Left renal pelvis (tissue), 4 donors: ENCODE results near the gene NEGR1. TPM values are rescaled to one million over a fixed set of nuclear protein-coding genes. Genes with fewer than 3 reads are reported as not detected.

Source experiments
- DNase-seq, 4 donors: peaks; one replicate each; pipeline ENCODE4 v3.0.0-alpha.2; 2013; ENCODE audit warnings: low read depth in 4 of 4, low spot score in 3 of 4
- polyA plus RNA-seq, 4 donors: library from polyadenylated mRNA; unstranded; fragments of 120-200 nt; gene quantifications; one replicate each; pipeline ENCODE4 v1.2.1, GENCODE V29; 2013; ENCODE audit not compliant: insufficient read length in 4 of 4

NEGR1 gene
- polyA plus RNA-seq, 4 donors = 2.9 to 12.6 (median 5.7) TPM

- no peak for DNase-seq
Measured at GRCh38 chr1:71869326-71869725, 413.0 kb downstream of the NEGR1 start.

- no peak for DNase-seq
Measured at GRCh38 chr1:71862756-71863155, 419.6 kb downstream of the NEGR1 start.

GRCh38 chr1:71861022-71861421 is 421.3 kb downstream of the NEGR1 start:
- no peak for DNase-seq

- DNase-seq = no peak
Measured at GRCh38 chr1:71859806-71860205, 422.5 kb downstream of the NEGR1 start.

GRCh38 chr1:71857862-71858261 is 424.5 kb downstream of the NEGR1 start:
- DNase-seq = no peak

GRCh38 chr1:71853360-71853759 is 429.0 kb downstream of the NEGR1 start:
- no peak for DNase-seq

DNA sequence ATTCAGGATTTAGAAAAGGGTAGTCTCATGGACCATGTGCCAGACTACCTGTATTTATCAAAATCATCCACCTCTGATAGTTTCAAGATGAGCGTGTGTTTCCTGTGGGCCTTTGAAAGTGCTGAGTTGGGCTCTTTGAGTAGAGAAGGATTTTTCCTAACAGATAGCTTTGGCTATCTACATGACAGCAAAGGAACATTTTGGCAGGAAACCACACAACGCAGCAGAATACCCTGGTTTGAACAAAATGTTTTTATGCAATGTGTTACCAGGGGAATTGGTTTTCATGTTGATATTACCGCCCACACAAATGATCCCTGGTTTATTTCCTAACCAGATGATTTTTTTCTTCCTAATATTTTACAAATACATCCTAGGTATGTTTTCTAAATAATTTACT is 431.4 kb downstream of the NEGR1 start:
- DNase-seq = no peak

GRCh38 chr1:71850515-71850914 is 431.8 kb downstream of the NEGR1 start:
- DNase-seq = no peak

DNA sequence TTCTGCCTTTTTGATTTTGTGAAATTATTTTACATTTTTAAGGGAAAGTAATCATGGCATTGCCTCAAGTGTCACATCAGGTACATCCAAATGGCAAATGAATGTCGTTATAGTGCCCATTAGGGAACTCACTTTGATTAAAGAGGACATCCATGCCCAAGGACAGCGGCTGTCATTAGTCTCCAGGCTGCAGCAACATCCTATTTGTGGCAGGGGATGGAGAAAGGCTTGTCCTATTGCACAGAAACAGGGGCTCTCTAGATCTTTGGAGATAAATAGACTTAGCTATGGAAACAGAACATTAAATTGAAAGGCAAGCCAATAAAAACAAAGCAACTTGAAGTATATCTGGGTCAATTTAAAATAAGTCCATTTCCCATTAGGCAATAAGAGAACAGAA is 439.3 kb downstream of the NEGR1 start:
- no peak for DNase-seq

GRCh38 chr1:71839876-71840275 is 442.5 kb downstream of the NEGR1 start:
- DNase-seq = no peak

- no peak for DNase-seq
Measured at GRCh38 chr1:71836904-71837303, 445.4 kb downstream of the NEGR1 start.

DNA sequence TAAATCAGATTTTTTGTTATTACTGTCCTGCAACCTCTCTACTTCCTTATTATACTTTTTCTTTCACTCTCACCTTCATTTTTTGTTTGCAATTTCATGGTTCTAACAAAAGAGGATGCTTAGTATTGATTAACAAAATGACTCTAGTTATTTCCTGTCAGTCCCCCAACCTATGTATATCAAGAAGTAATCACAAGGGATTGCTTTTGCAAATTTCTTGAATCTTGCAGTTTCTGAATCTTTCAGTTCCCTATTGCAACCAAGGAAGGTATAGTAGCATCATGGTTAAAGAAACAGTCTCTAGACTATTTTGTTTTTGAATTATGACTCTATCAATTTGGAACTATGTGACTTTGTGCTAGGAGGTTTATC is 446.9 kb downstream of the NEGR1 start:
- no peak for DNase-seq

GRCh38 chr1:71834601-71835441 is 447.5 kb downstream of the NEGR1 start:
- DNase-seq = no peak

DNA sequence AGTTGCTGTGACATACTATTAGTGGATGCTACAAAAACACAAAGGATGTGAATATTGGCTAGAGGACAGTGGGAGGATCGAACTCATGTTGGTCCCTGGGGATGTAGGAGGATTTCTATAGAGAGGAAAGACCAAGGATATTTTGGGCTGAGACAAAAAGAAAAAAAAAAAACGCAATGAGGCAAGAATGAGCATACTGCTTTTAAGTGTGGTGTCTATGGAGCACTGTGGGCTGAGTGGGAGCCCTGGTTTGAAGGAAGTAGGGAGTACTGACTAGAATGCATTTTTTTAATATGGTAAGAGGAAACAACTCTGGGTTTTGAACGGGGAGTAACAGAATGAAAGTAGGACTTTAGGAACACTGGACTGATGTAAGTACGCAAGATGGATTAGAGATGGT is 450.7 kb downstream of the NEGR1 start:
- DNase-seq = no peak

DNA sequence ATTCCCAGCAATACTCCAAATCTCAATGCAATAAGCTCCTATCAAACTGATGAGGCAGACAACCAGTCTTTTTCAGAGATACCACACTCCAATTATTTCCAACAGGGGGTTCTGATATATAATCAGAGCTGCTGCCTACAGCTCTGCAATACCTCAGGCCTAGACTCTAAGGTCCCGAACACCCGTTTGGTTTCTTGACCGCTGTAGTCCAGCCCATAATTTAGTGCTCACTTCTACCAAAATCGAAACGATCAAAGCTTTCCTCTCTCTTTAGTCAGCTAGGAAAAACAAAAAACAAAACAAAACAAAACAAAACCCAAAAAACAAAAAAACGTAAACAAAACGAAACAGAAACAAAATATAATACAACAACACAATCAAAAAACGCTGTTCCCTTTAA is 453.0 kb downstream of the NEGR1 start:
- no peak for DNase-seq

GRCh38 chr1:71828431-71829012 is 453.8 kb downstream of the NEGR1 start:
- DNase-seq = no peak

- DNase-seq = no peak
Measured at GRCh38 chr1:71823708-71824305, 458.5 kb downstream of the NEGR1 start.

DNA sequence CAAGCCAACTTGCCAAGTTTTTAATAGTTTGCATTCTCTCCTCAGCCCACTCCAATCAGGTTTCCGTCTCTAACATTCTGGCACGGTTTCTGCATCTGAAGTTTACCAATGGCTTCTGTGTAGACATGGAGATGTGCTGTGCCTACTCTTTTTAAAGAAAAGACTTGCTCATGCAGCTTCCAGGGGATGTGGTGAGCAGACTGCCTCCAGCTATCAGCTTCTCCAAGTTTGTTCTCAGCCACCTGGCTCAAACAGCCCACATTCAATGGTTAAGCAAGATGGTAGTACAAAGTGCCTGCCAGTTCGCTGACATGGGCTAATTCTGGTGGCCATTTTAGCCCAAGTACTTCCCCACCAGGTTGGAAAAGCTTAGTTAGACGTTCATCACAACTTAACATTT is 465.3 kb downstream of the NEGR1 start:
- DNase-seq = no peak

- no peak for DNase-seq
Measured at GRCh38 chr1:71809085-71809484, 473.3 kb downstream of the NEGR1 start.

GRCh38 chr1:71804140-71804539 is 478.2 kb downstream of the NEGR1 start:
- DNase-seq = no peak

- DNase-seq = no peak
Measured at GRCh38 chr1:71796006-71796405, 486.3 kb downstream of the NEGR1 start.

DNA sequence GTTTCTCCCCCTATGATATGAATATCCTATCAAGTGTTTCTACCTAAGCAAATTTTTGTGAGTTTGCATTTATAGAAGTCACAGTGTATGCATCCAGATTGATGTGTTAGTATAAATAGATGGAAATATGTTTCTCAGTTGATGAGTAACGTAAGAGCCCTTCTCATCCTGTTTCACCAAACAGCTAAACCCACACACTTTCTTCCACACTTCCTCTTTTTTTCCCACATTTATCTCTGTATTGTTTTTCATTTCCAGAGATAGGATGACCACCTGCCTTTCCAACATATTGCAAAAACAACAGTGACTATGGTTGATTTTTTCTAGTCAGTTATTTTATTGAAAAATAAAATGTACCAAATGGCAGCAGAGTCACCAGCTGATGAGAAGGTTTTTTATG is 490.1 kb downstream of the NEGR1 start:
- no peak for DNase-seq
